Endothelial cell of umbilical vein (primary cell): Measurements from ENCODE around the gene CACNA1S. TPM values are rescaled to one million over a fixed set of nuclear protein-coding genes. Genes with fewer than 3 reads are reported as not detected.

Experiments used
- BruUV-seq: library from RNA; stranded (reverse); fragments of 400-500 nt; replicated peaks from 2 replicates; lab custom pipeline; 2021; lab: Mats Ljungman, UMichigan
- CTCF ChIA-PET: fragments of 300-600, 350-600 bp; sonication (Branson Sonifier 250); formaldehyde crosslinking; loops from one replicate; lab custom pipeline; 2021; ENCODE audit warnings: antibody characterized with exemption, inconsistent platforms; lab: Charles Lee
- POLR2A ChIA-PET: fragments of 300-600, 350-600 bp; sonication (Branson Sonifier 250); formaldehyde crosslinking; loops from one replicate; lab custom pipeline; 2021; ENCODE audit warnings: antibody characterized with exemption, inconsistent platforms; lab: Charles Lee
- DNase-seq: peaks from one replicate; pipeline ENCODE4 v3.0.0-alpha.2; 2011; ENCODE audit warnings: low read depth, low spot score
- FAIRE-seq: peaks from 2 replicates; lab custom pipeline; 2011; peaks lifted over from hg19 to GRCh38; lab: Jason Lieb, UNC
- H2AFZ ChIP-seq: 2 replicates; pipeline ENCODE4 v1.6.0; 2012; ENCODE audit warnings: low read depth, low read length, control low read depth, inconsistent platforms
- H3K27ac ChIP-seq: 2 replicates; pipeline ENCODE4 v1.5.1; 2011; ENCODE audit warnings: low read depth, mild to moderate bottlenecking, control low read depth, low read length, moderate library complexity; ENCODE audit not compliant: insufficient read depth
- H3K27me3 ChIP-seq, 2 experiments: 2 replicates each; pipeline versions ENCODE4 v1.6.0 to v1.6.1; 2011; ENCODE audit warnings: low read length in 2 of 2, mixed read lengths in 1 of 2; ENCODE audit not compliant: control insufficient read depth in 2 of 2, insufficient read depth in 2 of 2
- H3K36me3 ChIP-seq, 2 experiments: 2 replicates in 1 of 2; 3 replicates in 1 of 2; pipeline ENCODE4 v1.5.1; 2011; ENCODE audit warnings: low read length in 2 of 2, mild to moderate bottlenecking in 1 of 2, moderate library complexity in 1 of 2; ENCODE audit not compliant: control insufficient read depth in 2 of 2, insufficient read depth in 2 of 2; ENCODE audit errors: extremely low read depth in 1 of 2
- H3K4me1 ChIP-seq: 3 replicates; pipeline ENCODE4 v1.5.1; 2011; ENCODE audit warnings: mild to moderate bottlenecking, low read length; ENCODE audit not compliant: control insufficient read depth, insufficient read depth; ENCODE audit errors: extremely low read depth
- H3K4me2 ChIP-seq: 2 replicates; pipeline ENCODE4 v1.6.1; 2011; ENCODE audit warnings: low read length, control low read depth, mixed read lengths; ENCODE audit not compliant: insufficient read depth
- H3K4me3 ChIP-seq, 3 experiments: fragments of 200-600 bp in 1 of 3; sonication (generic), shearing (Covaris generic) in 1 of 3; replicated peaks in 1 of 3; 2 replicates each; pipeline ENCODE4 v1.5.1; 2011 to 2016; ENCODE audit warnings: control low read depth in 3 of 3, low read length in 3 of 3, mild to moderate bottlenecking in 2 of 3, inconsistent platforms in 1 of 3, low read depth in 1 of 3, moderate library complexity in 1 of 3; ENCODE audit not compliant: insufficient read depth in 1 of 3
- H3K79me2 ChIP-seq: 2 replicates; pipeline ENCODE4 v1.6.0; 2012; ENCODE audit warnings: low read length, inconsistent platforms; ENCODE audit not compliant: control insufficient read depth, insufficient read depth
- H3K9ac ChIP-seq: replicated peaks from 2 replicates; pipeline ENCODE3; 2011; ENCODE audit warnings: low read length, control low read depth; ENCODE audit not compliant: insufficient read depth; ENCODE audit errors: extremely low read depth
- H3K9me1 ChIP-seq: replicated peaks from 3 replicates; pipeline ENCODE4 v1.6.0; 2011; ENCODE audit warnings: mild to moderate bottlenecking, low read length; ENCODE audit not compliant: control insufficient read depth, insufficient read depth; ENCODE audit errors: extremely low read depth
- H3K9me3 ChIP-seq: replicated peaks from 2 replicates; pipeline ENCODE4 v1.5.1; 2012; ENCODE audit warnings: low read length, inconsistent platforms; ENCODE audit not compliant: control insufficient read depth, insufficient read depth
- H4K20me1 ChIP-seq: replicated peaks from 2 replicates; pipeline ENCODE3; 2011; ENCODE audit warnings: mild to moderate bottlenecking, low read length; ENCODE audit not compliant: control insufficient read depth, insufficient read depth; ENCODE audit errors: extremely low read depth
- FOS ChIP-seq: IDR thresholded peaks from 2 replicates; pipeline ENCODE4 v1.6.1; 2011; ENCODE audit warnings: mild to moderate bottlenecking, low read length, moderate library complexity, borderline replicate concordance; ENCODE audit not compliant: insufficient read depth
- GATA2 ChIP-seq: IDR thresholded peaks from 2 replicates; pipeline ENCODE4 v1.7.0; 2011; ENCODE audit warnings: low read depth, mild to moderate bottlenecking, moderate library complexity, mixed read lengths, low read length; ENCODE audit not compliant: insufficient read length, insufficient read depth
- POLR2A ChIP-seq: IDR thresholded peaks from 2 replicates; pipeline ENCODE4 v1.6.1; 2012; ENCODE audit warnings: low read depth, mild to moderate bottlenecking, control low read depth, low read length
- dilution Hi-C: fragments of 300-500 bp; cut with MboI; formaldehyde crosslinking; loops from one replicate; pipeline ENCODE4 v1.15.0; 2019; ENCODE audit warnings: low sequenced_read_pairs; ENCODE audit not compliant: extremely low pct_ligation_motif_present
- intact Hi-C: fragments of 100-400 bp; cut with micrococcal nuclease; formaldehyde crosslinking; loops from one replicate; pipeline ENCODE4 v1.10.0; 2022
- polyA plus RNA-seq, 4 experiments: library from polyadenylated mRNA; depleted of rRNA in 3 of 4; stranded (reverse) in 3 of 4; unstranded in 1 of 4; fragments of >200 nt; gene quantifications; 2 replicates each; pipeline versions ENCODE4 v1.2.1 to v1.2.3, GENCODE V29; 2011 to 2012; ENCODE audit warnings: missing spikeins in 1 of 4
- total RNA-seq: library from RNA; stranded (reverse); gene quantifications from 2 replicates; pipeline ENCODE4 v1.2.3, GENCODE V29; 2021
- TF ChIP-seq, protein P1 (sequence below), 2 donors: IDR thresholded peaks; 1 replicate in 1 of 2; 2 replicates in 1 of 2; pipeline ENCODE4 v1.5.1; 2011; ENCODE audit warnings: low read length in 2 of 2, mild to moderate bottlenecking in 2 of 2, moderate library complexity in 2 of 2, control low read depth in 1 of 2, inconsistent platforms in 1 of 2, low read depth in 1 of 2; ENCODE audit not compliant: insufficient read depth in 1 of 2; ENCODE audit errors: extremely low read depth in 1 of 2

Gene CACNA1S
- total and polyA plus RNA-seq, 2 donors (not counting 3 experiments of a cell fraction or from before 2014, with no cell fraction given): not detected

DNA sequence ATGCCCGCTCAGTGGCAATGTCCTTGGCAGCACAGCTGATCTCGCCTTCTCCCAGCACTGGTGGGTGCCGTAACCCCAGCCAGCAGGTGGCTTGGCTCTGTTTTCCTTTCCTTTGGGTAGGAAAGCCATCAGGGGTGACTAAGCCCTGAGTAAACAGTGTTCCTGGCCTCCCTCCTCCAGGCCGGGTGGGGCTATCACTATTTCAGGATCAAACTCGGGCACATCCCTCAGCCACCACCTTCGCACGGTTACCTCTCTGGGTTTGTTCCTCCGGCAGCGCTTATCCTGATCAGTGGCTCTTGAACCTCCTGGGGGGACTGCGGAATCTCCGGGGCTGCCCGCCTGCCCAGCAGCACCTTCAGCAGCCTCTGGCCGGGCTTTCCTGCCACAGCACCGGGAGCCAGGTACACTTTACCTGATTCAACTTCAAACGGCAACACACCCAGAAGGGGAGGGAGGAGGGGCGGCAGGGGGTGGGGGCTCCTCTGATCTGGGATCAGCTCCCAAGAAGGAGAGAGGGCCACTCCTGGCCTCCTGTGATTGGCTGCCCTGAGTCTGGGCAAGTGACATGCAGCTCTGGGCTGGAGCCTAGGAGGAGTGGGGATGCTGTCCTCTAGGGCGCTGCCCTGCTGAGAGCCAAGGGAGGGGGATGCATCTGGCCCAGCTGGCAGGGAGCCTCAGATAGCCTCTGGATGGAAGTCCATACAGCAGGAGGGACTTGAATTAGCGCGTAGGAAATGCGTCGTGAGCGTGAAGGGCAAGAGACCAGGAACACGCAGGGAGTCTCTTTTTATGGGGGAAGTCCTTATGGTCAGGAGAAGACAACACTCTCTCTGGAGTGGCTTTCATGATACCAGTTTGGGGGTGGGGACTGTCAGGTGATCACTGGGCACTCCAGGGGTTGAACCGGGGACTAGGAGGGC lies 14.9 kb upstream of the CACNA1S start, which contains the start of gene ASCL5:
TSS of gene ASCL5 (minus strand) at position 353 of the 923 bp plus-strand sequence. CDS start 11,812 bp downstream, outside the sequence.
- Histone ChIP-seq H3K27ac (no peak within 1 kb of the TSS), H3K9ac (no peak within 1 kb of the TSS), H2AFZ (no peak within 1 kb of the TSS), H3K4me2 (no peak within 1 kb of the TSS), H3K27me3 (peaks cover 17 to 18% of the 10 kb centered on the region in 2 experiments), H3K4me1 (no peaks in the 10 kb centered on the region), H3K79me2 (no peaks in the 10 kb centered on the region), H3K36me3 (no peaks in the 10 kb centered on the region), H3K4me3 (no peak within 1 kb of the TSS), H3K9me3 (no peaks in the 10 kb centered on the region), H4K20me1 (no peaks in the 10 kb centered on the region), H3K9me1 (no peaks in the 10 kb centered on the region)
- dilution Hi-C loops: no loop called here
- BruUV-seq: no TSS peak
- intact Hi-C loops: no loop called here
- ChIA-PET CTCF (interaction anchor here (0.7 to 1.4 kb wide), 4 partner anchors 8 to 155 kb away, joined by 3 to 7 read pairs (median 4); partner anchors contain the start of gene TMEM9), POLR2A (no interaction called here)
- peak; percentile 41 for DNase-seq
- TF ChIP-seq, protein P1, sequence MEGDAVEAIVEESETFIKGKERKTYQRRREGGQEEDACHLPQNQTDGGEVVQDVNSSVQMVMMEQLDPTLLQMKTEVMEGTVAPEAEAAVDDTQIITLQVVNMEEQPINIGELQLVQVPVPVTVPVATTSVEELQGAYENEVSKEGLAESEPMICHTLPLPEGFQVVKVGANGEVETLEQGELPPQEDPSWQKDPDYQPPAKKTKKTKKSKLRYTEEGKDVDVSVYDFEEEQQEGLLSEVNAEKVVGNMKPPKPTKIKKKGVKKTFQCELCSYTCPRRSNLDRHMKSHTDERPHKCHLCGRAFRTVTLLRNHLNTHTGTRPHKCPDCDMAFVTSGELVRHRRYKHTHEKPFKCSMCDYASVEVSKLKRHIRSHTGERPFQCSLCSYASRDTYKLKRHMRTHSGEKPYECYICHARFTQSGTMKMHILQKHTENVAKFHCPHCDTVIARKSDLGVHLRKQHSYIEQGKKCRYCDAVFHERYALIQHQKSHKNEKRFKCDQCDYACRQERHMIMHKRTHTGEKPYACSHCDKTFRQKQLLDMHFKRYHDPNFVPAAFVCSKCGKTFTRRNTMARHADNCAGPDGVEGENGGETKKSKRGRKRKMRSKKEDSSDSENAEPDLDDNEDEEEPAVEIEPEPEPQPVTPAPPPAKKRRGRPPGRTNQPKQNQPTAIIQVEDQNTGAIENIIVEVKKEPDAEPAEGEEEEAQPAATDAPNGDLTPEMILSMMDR (IDR thresholded peaks at IDR 0.05; ENCODE audit: extremely low read depth in 1 of 2, insufficient read depth in 1 of 2, low read depth in 1 of 2, low read length in 2 of 2): peak in 1 of 2 donors; percentile 1
- TF ChIP-seq FOS (peak; percentile 18), POLR2A (no peak)
- FAIRE-seq: peak; percentile 75

DNA sequence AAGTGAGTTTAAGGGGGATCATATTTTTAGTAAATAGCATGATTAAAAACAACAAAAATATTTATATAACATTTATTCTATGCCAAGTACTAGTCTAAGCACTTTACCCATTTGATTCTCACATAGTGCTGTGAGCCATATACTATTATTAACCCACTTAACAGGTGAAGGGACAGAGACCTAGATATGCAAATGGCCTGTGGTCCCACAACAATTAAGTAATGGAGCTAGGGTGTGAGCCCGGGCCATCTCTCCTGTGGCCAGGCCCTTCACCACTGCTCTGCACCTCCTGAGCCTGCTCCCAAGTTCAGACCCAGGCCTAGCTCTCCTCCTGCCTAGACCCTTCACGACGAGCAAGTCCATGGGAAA lies 14.2 kb upstream of the CACNA1S start:
- no peak overlapping the region for H3K4me2 ChIP-seq

More for the DNA sequence above, 14.2 kb upstream of the CACNA1S start:
- Histone ChIP-seq H4K20me1 (no peaks in the 10 kb centered on the region), H2AFZ (no peak overlapping the region), H3K4me3 (no peak overlapping the region), H3K9ac (no peak overlapping the region), H3K27ac (no peak overlapping the region), H3K9me3 (no peaks in the 10 kb centered on the region), H3K27me3 (peaks cover 17 to 18% of the 10 kb centered on the region in 2 experiments), H3K36me3 (no peaks in the 10 kb centered on the region), H3K9me1 (no peaks in the 10 kb centered on the region), H3K79me2 (no peaks in the 10 kb centered on the region), H3K4me1 (no peaks in the 10 kb centered on the region)
- no peak for FAIRE-seq
- dilution Hi-C loops: no loop called here
- TF ChIP-seq GATA2 (no peak), POLR2A (no peak)
- TF ChIP-seq, protein P1 (IDR thresholded peaks at IDR 0.05; ENCODE audit: extremely low read depth in 1 of 2, insufficient read depth in 1 of 2, low read depth in 1 of 2, low read length in 2 of 2): no peak
- POLR2A ChIA-PET: no interaction called here
- BruUV-seq: no TSS peak
- CTCF ChIA-PET: interaction anchor here (0.7 to 1.2 kb wide), 2 partner anchors 27 to 155 kb away, joined by 3 to 4 read pairs; partner anchors contain the start of gene TMEM9
- intact Hi-C loops: no loop called here
- DNase-seq: no peak
